A673 (cell line): ENCODE results near the gene DIP2A. TPM values are rescaled to one million over a fixed set of nuclear protein-coding genes. Genes with fewer than 3 reads are reported as not detected.

Experiments used
- BruUV-seq: library from RNA; stranded (reverse); fragments of 400-500 nt; replicated peaks from 2 replicates; lab custom pipeline; 2021; lab: Mats Ljungman, UMichigan
- CTCF ChIA-PET: fragments of 300-600 bp; sonication (Branson Sonifier 250); formaldehyde crosslinking; loops from one replicate; lab custom pipeline; 2022; ENCODE audit warnings: antibody characterized with exemption; lab: Charles Lee
- POLR2A ChIA-PET: fragments of 300-600 bp; sonication (Branson Sonifier 250); formaldehyde crosslinking; loops from one replicate; lab custom pipeline; 2022; ENCODE audit warnings: antibody characterized with exemption; ENCODE audit not compliant: low non-redundant PET; lab: Charles Lee
- DNase-seq: peaks from one replicate; pipeline ENCODE4 v3.0.0-alpha.2; 2015; ENCODE audit warnings: low spot score
- H3K27ac ChIP-seq: fragments of 200-600 bp; sonication (generic); 2 replicates; pipeline ENCODE4 v1.5.1; 2016; ENCODE audit warnings: mixed run types, low read depth, mild to moderate bottlenecking, mixed read lengths, antibody characterized with exemption, low read length; ENCODE audit not compliant: poor library complexity, severe bottlenecking
- H3K27me3 ChIP-seq: fragments of 200-600 bp; sonication (generic); replicated peaks from 2 replicates; pipeline ENCODE4 v1.6.1; 2017; ENCODE audit warnings: mixed run types, low read depth, mild to moderate bottlenecking, mixed read lengths, antibody characterized with exemption, low read length; ENCODE audit not compliant: insufficient read depth, poor library complexity
- H3K36me3 ChIP-seq: fragments of 200-600 bp; sonication (generic); 2 replicates; pipeline ENCODE4 v1.6.1; 2016; ENCODE audit warnings: mixed run types, mild to moderate bottlenecking, mixed read lengths, antibody characterized with exemption, low read length; ENCODE audit not compliant: insufficient read depth, poor library complexity, severe bottlenecking
- H3K4me1 ChIP-seq: fragments of 200-600 bp; sonication (generic); 2 replicates; pipeline ENCODE4 v1.6.1; 2017; ENCODE audit warnings: mixed run types, mild to moderate bottlenecking, mixed read lengths, antibody characterized with exemption, low read length; ENCODE audit not compliant: insufficient read depth, poor library complexity, severe bottlenecking
- H3K4me3 ChIP-seq: fragments of 200-600 bp; sonication (generic); 2 replicates; pipeline ENCODE4 v1.5.1; 2016; ENCODE audit warnings: low read depth, mixed run types, mild to moderate bottlenecking, mixed read lengths, low read length; ENCODE audit not compliant: poor library complexity, severe bottlenecking
- H3K9me3 ChIP-seq: fragments of 200-600 bp; sonication (generic); 2 replicates; pipeline ENCODE4 v1.6.1; 2016; ENCODE audit warnings: mixed run types, low read depth, mild to moderate bottlenecking, mixed read lengths, antibody characterized with exemption, low read length; ENCODE audit not compliant: poor library complexity, severe bottlenecking
- EZH2 ChIP-seq: fragments of 200-600 bp; sonication (generic); IDR thresholded peaks from 2 replicates; pipeline ENCODE4 v1.6.1; 2017; ENCODE audit warnings: borderline replicate concordance, low read depth, mild to moderate bottlenecking, mixed read lengths, antibody characterized with exemption, low read length; ENCODE audit not compliant: poor library complexity, severe bottlenecking
- intact Hi-C: fragments of 100-400 bp; cut with micrococcal nuclease; formaldehyde crosslinking; loops from one replicate; pipeline ENCODE4 v1.10.0; 2022; ENCODE audit not compliant: unreplicated experiment
- total RNA-seq: library from RNA; stranded (reverse); gene quantifications from 2 replicates; pipeline ENCODE4 v1.2.3, GENCODE V29; 2021
- TF ChIP-seq, protein P1 (sequence below): fragments of 300-800, 200-600 bp; sonication (generic); conservative IDR thresholded peaks from 2 replicates; pipeline ENCODE4 v1.5.1; 2017; ENCODE audit warnings: low read depth, mild to moderate bottlenecking, antibody characterized with exemption, low read length, moderate library complexity, mixed read lengths

Gene DIP2A
- total RNA-seq, 1 experiment from 2014 or later, result 37.3 TPM

DNA sequence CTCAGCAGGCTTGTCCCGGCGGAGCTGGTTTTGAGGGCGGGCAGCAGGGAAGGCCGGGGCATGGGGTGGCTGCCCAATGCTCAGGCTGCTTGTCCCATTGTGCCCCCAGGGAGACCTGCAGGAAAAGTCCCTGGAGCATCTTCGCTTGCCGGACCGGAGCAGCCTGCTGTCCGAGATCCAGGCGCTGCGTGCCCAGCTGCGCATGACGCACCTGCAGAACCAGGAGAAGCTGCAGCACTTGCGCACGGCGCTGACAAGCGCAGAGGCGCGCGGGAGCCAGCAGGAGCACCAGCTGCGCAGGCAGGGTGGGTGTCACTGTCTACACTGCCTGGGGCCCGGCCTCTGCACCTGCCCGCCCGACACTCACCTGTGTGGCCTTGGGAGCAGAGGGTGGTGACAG, 30.4 kb upstream of the DIP2A start:
- no peak for TF ChIP-seq EZH2
- TF ChIP-seq, protein P1, sequence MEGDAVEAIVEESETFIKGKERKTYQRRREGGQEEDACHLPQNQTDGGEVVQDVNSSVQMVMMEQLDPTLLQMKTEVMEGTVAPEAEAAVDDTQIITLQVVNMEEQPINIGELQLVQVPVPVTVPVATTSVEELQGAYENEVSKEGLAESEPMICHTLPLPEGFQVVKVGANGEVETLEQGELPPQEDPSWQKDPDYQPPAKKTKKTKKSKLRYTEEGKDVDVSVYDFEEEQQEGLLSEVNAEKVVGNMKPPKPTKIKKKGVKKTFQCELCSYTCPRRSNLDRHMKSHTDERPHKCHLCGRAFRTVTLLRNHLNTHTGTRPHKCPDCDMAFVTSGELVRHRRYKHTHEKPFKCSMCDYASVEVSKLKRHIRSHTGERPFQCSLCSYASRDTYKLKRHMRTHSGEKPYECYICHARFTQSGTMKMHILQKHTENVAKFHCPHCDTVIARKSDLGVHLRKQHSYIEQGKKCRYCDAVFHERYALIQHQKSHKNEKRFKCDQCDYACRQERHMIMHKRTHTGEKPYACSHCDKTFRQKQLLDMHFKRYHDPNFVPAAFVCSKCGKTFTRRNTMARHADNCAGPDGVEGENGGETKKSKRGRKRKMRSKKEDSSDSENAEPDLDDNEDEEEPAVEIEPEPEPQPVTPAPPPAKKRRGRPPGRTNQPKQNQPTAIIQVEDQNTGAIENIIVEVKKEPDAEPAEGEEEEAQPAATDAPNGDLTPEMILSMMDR, result no peak

DNA sequence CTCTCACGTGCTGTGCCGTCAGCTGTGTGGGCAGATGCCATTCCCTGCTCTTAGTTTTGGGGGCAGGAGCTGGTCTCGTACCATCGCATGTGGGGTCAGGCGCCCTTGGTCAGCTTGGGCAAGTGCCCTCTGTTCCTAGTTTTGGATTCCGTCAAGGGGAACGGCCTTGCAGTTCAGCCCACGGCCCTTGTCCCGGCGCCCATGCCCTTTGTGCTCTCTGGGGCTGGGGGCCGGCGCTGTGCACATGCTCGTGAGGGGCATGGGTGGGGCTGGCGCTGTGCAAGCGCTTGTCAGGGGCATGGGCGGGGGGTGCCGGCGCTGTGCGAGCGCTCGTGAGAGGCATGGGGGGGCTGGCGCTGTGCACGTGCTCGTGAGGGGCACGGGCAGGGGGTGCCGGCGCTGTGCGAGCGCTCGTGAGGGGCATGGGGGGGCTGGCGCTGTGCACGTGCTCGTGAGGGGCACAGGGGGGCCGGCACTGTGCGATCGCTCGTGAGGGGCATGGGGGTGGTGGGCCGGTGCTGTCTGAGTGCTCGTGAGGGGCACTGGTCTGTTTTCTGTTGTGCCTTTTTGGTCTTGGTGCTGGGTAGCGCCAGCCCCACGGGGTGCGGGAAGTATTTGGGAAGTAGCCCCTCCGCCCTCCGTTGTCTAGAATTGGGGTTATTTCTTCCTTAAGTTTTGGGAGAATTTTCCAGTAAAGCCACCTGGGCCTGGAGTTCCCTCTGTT, 29.5 kb upstream of the DIP2A start:
- no peak for DNase-seq
- H3K4me1 ChIP-seq, result no peaks in the 10 kb centered on the region
- no peaks in the 10 kb centered on the region for H3K9me3 ChIP-seq
- CTCF ChIA-PET, result no interaction called here
- intact Hi-C loops, result no loop called here
- no peaks in the 10 kb centered on the region for H3K27me3 ChIP-seq
- no TSS peak for BruUV-seq
- no peak overlapping the region for H3K4me3 ChIP-seq
- no peak overlapping the region for H3K27ac ChIP-seq
- peaks cover 23% of the 10 kb centered on the region for H3K36me3 ChIP-seq
- TF ChIP-seq EZH2, result no peak
- TF ChIP-seq, protein P1, result no peak
- POLR2A ChIA-PET, result no interaction called here

More for the DNA sequence above, 30.4 kb upstream of the DIP2A start:
- intact Hi-C loops, result no loop called here
- no peak overlapping the region for H3K4me3 ChIP-seq
- H3K27ac ChIP-seq, result no peak overlapping the region
- no peaks in the 10 kb centered on the region for H3K27me3 ChIP-seq
- H3K4me1 ChIP-seq, result no peaks in the 10 kb centered on the region
- CTCF ChIA-PET, result no interaction called here
- POLR2A ChIA-PET, result no interaction called here
- H3K36me3 ChIP-seq, result peaks cover 23% of the 10 kb centered on the region
- no TSS peak for BruUV-seq
- H3K9me3 ChIP-seq, result no peaks in the 10 kb centered on the region
- no peak for DNase-seq

DNA sequence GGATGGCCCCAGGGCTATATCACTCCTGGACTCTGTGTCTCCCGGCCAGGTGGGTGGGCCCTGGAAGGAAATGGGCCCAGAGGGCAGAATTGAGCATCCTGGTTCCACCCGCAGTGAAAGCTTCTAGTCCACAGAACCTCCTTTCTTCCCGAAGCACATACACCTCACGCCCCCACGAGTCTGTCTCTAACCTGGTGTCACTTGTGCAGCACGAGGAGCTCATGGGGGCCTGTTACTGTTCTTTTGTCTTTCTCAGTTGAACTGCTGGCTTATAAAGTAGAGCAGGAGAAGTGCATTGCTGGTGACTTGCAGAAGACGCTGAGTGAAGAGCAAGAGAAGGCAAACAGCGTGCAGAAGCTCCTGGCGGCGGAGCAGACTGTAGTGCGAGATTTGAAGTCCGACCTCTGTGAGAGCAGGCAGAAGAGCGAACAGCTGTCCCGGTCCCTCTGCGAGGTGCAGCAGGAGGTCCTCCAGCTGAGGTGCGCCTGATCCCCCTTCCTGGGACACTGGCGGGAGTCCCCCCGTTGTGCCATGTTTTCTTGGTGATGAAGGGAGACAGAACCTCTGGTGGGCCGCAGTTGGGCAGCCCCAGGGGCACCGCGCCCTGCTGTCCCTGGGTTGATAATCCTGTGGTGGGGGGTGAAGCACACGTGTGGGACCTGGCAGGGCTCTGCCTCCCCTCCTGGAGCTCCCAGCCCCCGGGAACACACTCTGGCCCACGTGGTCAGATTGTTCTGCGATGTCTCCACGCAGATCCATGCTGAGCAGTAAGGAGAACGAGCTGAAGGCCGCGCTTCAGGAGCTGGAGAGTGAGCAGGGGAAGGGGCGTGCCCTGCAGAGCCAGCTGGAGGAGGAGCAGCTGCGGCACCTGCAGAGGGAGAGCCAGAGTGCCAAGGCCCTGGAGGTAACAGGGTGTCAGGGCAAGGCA, 28.7 kb upstream of the DIP2A start:
- CTCF ChIA-PET, result no interaction called here
- H3K9me3 ChIP-seq, result no peaks in the 10 kb centered on the region
- intact Hi-C loops, result no loop called here

More for the DNA sequence above, 28.7 kb upstream of the DIP2A start:
- BruUV-seq, result no TSS peak
- DNase-seq, result no peak
- no peak overlapping the region for H3K27ac ChIP-seq
- TF ChIP-seq, protein P1, result no peak
- no peak for TF ChIP-seq EZH2
- no peaks in the 10 kb centered on the region for H3K27me3 ChIP-seq
- POLR2A ChIA-PET, result no interaction called here
- peaks cover 29% of the 10 kb centered on the region for H3K36me3 ChIP-seq
- no peak overlapping the region for H3K4me3 ChIP-seq
- no peaks in the 10 kb centered on the region for H3K4me1 ChIP-seq
